HG02763 (cell line): ENCODE data around the gene ZKSCAN5.
"Not testable (repeated sequence)": the region's sequence is repeated elsewhere in the genome, so short reads cannot be mapped to it uniquely, and the experiment has no call there.

Experiments
- ATAC-seq: cut with Tn5 transposase; IDR thresholded peaks from one replicate; pipeline ENCODE4 v1.9.1; 2021; ENCODE audit warnings: mild to moderate bottlenecking, moderate library complexity; ENCODE audit not compliant: unreplicated experiment

The ZKSCAN5 gene

DNA sequence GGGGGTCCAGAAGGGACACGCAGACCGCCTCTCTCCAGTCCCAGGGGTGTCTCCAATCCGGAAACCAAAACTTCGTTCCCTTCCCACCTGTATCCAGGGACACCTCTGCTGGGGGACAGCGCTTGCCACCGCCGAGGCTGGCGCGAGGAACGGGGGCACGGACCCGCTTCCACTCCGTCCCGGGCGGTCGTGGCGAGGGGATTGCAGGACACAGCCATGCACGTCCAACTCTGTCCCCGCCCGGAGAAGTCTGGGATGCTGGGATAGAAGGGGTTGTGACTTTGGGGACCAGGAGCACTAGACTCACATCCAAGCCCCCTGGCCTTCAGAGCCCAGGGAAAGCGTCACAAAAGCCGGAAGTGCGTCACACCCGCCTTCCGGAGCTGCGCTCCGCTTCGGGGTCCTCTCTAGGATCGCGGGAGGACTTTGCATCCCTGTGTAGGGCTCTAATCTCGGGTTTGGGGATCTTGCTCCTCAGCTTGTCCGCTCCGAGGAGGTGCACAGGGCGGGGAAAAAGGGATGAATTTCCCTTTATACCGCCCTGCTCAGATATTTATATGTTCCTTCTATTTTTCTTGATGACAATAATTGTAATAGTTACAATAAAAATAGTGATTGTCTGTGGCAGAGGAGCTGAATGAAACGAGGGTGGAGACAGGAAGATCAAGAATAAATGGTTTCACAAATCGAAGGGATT is 47.5 kb downstream of the ZKSCAN5 start, which contains the start of gene FAM200A:
FAM200A (minus strand) TSS at position 348 of the 697 bp plus-strand sequence. CDS start 3,707 bp downstream, outside the sequence.
- ATAC-seq: peak; percentile 98

DNA sequence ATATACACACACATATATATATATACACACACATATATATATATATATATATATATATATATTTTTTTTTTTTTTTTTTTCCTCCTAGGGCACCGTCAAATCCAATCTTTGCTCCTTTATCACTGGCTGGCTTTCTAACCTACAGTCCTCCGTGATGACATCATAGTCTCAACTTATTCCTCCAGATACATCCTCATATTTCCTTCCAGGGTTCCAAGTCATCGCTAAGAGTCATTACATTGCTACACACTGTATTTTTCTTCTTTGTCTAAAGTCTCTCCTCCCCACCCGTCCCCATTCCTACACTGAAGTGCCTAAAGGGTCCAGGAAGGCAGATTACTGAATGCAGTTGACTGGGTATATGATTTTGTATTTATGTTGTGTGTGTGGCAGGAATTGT is 48.6 kb downstream of the ZKSCAN5 start:
- no peak for ATAC-seq

GRCh38 chr7:99554939-99555338 is 50.5 kb downstream of the ZKSCAN5 start:
- no peak for ATAC-seq

- no peak for ATAC-seq
Measured at GRCh38 chr7:99557196-99557607, 52.7 kb downstream of the ZKSCAN5 start.

GRCh38 chr7:99557940-99558305 is 53.5 kb downstream of the ZKSCAN5 start:
- no peak for ATAC-seq

DNA sequence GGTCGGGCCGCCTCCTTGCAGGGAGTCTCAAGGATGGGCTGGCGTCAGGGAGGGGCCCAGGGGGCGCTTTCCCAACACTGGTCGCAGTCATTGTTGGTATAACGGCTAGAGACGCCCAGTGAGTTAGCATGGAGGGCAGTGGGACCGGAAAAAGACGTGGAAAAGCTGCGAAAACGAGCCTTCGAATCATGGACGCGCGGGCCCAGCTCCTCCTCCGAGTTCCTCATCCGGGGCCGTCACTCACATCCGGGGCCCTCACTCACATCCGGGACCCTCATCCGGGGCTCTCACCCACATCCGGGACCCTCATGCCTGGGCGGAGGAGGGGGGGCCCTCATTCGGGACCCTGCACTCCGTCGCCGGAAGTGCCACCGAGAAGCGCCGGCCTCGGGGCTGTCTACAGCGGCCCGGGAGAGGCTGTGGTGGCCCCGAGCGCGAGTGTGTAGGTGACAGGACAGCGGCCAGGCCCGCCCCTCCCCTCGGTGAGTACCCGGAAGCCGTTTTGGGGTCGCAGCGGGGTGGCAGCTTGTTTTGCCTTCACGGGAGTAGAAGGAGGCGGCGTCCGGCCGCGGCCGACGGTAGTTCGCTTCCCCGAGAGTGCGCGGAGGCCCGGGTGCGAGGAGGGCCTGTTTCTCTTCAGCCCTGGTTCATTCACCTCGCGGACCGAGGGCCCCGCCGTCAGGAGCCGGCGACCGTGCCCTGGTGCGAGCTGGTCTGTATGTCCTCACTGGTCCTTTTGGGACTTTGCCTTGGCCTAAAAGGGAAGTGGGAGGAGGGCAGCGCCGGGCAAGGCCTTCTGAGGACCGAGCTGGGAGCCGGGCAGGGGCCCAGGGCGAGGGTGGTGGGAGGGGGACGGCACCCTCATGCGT is 54.1 kb downstream of the ZKSCAN5 start, which contains the start of gene ZNF655:
ZNF655 (plus strand) TSS at position 337 of the 869 bp plus-strand sequence. CDS start 1,918 bp downstream, outside the sequence.
- peak; percentile 82 for ATAC-seq

DNA sequence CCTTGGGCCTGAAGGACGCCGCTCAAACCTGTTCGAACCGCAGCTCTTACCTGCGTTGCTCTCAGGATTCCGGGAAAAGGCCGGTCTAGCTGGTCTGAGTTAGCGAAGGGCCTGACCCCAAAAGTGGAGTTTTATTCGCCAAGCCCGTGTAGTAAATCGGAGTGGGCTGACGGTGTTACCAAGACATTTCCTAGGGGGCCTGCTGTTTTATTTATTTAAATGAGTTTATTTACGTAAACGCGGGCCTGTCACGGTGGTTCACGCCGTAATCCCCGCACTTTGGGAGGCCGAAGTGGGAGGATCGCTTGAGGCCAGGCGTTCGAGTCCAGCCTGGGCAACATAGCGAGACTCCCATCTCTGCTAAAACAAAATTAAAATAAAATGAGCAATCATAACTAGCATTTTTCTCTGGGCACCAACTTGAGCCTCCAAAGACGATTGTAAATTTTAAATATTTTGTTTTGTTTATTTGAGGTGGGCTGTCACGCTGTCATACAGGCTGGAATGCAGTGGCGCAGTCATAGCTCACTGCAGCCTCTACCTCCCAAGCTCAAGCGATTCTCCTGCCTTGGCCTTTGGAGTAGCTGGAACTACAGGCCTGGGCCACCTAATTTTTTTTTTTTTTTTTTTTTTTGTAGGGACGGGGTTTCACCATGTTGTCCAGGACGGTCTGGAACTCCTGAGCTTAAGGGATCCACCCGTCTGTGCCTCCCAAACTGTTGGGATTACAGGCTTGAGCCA is 54.9 kb downstream of the ZKSCAN5 start:
- no peak for ATAC-seq

- no peak for ATAC-seq
Measured at GRCh38 chr7:99560834-99561736, 56.6 kb downstream of the ZKSCAN5 start.

- no peak for ATAC-seq
Measured at GRCh38 chr7:99561737-99562051, 57.2 kb downstream of the ZKSCAN5 start.

DNA sequence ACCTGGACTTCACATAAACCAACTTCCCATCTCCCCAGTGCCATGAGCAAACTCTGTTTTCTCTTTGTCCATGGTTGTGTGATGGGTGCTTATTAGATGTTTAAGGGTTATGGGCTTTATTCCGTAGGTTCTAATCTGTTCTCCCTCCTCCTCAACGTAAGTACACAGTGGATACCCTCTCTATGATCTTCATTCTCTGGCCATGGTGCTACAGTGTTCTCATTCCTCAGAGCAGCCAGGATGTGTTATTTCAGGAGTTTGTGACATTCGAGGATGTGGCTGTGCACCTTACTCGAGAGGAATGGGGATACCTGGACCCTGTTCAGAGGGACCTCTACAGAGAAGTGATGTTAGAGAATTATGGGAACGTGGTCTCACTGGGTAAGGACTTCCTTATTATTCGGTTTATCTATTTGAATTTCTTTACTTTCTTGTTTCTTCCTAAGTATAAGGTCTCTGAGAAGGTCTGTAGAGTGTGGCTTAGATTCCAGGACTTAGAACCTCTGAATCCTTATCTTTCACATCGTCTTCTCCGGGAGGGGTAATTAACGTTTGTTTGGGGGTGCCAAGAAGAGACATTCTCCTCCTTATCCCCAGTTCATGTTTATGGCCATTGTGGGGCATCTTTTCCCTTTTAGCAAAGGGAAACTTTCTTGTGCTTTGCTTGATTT is 57.8 kb downstream of the ZKSCAN5 start:
- no peak for ATAC-seq

DNA sequence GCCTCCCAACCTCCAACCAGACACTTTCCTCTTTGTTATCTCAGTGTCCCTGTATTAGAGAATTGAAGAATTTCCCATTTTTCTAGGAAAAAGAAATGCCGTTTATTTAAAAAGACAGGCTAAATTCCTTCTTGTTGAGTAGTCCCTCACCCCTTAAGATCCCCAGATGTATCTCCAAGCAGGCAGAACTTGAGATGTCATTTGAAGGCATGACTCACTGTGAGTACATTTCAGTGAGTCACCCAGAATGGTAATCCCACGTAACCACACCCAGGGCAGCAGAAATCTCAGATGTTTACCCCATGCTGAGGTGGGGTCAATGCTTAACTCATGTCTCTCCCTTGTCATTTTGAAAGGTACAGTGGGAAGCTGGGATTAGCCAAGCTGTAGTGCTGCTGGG is 58.4 kb downstream of the ZKSCAN5 start:
- ATAC-seq: no peak

DNA sequence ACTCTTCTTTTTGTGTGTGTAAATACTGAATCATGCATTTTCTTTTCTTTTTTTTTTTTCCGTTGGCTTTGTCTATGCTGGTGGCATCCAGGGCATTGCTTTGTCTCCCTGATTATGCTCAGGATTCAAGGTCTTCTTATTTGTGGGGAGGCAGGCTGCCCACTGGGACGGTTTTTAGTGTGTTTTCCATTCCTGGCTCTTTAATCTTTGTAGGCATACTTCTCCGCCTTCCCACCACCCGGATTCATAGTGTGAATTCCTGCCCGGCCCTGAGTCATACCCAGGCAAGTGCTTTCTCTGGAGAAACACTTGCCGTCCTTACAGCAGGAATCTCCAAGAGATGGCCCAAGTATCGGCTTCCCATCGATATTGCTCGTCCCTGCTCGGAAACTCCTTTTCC is 59.2 kb downstream of the ZKSCAN5 start:
- ATAC-seq: no peak

- not testable (repeated sequence) for ATAC-seq
Measured at GRCh38 chr7:99568770-99569169, 64.3 kb downstream of the ZKSCAN5 start.

- no peak for ATAC-seq
Measured at GRCh38 chr7:99571768-99572167, 67.3 kb downstream of the ZKSCAN5 start.

DNA sequence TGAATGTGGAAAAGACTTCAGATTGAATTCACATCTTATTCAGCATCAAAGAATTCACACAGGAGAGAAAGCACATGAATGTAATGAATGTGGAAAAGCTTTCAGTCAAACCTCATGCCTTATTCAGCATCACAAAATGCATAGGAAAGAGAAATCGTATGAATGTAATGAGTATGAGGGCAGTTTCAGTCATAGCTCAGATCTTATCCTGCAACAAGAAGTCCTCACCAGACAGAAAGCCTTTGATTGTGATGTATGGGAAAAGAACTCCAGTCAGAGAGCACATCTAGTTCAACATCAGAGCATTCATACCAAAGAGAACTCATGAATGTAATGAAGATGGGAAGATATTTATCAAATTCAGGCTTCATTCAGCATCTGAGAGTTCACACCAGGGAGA is 68.8 kb downstream of the ZKSCAN5 start:
- ATAC-seq: no peak

GRCh38 chr7:99576251-99576650 is 71.8 kb downstream of the ZKSCAN5 start:
- ATAC-seq: no peak

DNA sequence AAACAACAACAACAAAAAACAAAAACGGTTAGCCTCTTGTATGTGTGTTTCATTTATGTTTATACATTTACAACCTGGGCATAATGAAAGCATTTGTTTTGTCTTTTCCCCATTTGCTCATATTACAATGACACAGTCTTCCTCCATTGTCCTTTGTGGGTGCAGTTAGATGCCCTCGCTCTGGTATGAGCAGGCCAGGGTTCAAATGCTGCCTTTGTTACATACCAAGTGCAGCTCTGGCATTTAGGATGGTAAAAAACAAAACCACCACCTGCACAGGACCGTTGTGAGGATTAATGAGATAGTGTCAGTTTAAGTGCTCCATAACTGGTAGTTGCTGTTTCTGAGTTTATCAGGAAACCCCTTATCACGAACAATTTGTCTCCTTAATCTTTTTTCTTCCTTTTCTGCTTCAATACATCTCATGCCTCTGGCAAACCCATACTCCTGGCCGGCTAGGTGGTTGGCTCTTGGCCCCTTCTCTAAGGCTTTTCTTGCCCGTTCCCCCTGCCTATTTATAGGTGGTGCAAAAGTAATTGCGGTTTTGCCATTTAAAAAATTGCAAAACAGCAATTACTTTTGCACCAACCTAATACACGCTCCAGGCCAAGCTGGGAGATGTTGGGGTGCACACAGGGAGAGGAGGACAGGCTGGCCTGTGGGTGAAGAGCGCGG is 75.0 kb downstream of the ZKSCAN5 start:
- no peak for ATAC-seq

DNA sequence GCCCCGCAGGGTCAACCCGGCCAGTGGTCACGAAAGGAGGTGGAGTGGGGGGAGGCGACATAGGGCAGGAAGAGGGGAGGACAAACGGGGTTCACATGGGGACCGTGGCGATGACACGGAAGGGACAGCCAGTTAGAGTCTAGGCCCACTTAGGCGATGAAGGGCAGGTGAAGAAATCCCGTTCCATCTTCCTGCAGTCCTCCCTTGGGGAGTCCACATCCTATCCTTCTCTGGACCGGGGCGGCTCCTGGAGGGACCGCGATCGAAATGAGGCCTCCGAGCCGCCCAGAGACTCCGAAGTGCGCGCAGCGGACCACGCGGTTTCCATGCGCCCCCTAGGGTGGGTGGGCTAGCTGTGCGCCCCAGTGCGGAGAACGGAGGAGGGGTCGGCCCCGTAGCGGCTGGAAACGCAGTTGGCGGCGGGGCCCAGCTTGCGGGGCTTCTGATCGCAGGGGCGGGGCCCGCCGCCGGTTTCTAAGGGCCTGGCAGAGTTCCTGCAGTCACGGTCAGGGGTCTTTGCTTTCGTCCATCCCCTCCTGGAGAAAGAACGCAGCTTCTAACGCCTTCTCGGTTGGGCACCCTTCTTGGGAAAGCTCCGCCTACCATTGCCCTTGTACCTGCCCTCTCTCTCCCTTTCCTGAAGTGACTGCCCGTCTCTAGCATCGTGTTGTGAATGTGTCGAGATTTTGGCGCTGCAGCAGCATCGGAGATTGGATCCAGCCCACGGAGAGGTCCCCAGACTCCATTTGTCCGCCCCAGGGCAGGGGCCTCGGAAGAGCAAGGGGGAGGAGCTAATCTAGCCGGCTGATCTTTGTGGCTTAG is 75.7 kb downstream of the ZKSCAN5 start:
- no peak for ATAC-seq
